Small intestine (tissue), 7 donors: ENCODE data around the gene RASSF1. TPM values are rescaled to one million over a fixed set of nuclear protein-coding genes. Genes with fewer than 3 reads are reported as not detected.

ENCODE experiments used
- DNase-seq, 2 donors: peaks; one replicate each; pipeline versions ENCODE4 v3.0.0 to v3.0.0-alpha.2; 2013
- FAIRE-seq: peaks from 2 replicates; lab custom pipeline; 2012; peaks lifted over from hg19 to GRCh38; lab: Jason Lieb, UNC
- H3K27ac ChIP-seq, 3 donors: one replicate each; pipeline ENCODE4 v1.5.1; 2013; ENCODE audit warnings: low read length in 2 of 3, mild to moderate bottlenecking in 2 of 3, control low read depth in 1 of 3, inconsistent platforms in 1 of 3, low read depth in 1 of 3, moderate library complexity in 1 of 3
- H3K27me3 ChIP-seq, 3 donors: one replicate each; pipeline ENCODE4 v1.6.1; 2013; ENCODE audit warnings: low read length in 3 of 3, inconsistent platforms in 1 of 3; ENCODE audit not compliant: control insufficient read depth in 3 of 3, insufficient read depth in 3 of 3
- H3K36me3 ChIP-seq, 3 donors: one replicate each; pipeline ENCODE4 v1.6.1; 2013; ENCODE audit warnings: low read length in 3 of 3, inconsistent platforms in 1 of 3, low read depth in 1 of 3, mild to moderate bottlenecking in 1 of 3, moderate library complexity in 1 of 3; ENCODE audit not compliant: control insufficient read depth in 3 of 3, insufficient read depth in 2 of 3
- H3K4me1 ChIP-seq, 3 donors: one replicate each; pipeline ENCODE4 v1.6.1; 2013; ENCODE audit warnings: low read length in 2 of 3, inconsistent platforms in 1 of 3, low read depth in 1 of 3, mild to moderate bottlenecking in 1 of 3, moderate library complexity in 1 of 3; ENCODE audit not compliant: control insufficient read depth in 3 of 3, insufficient read depth in 2 of 3
- H3K4me3 ChIP-seq, 3 donors: one replicate each; pipeline ENCODE4 v1.5.1; 2013; ENCODE audit warnings: low read length in 3 of 3, control low read depth in 1 of 3, inconsistent platforms in 1 of 3, low read depth in 1 of 3, mild to moderate bottlenecking in 1 of 3, moderate library complexity in 1 of 3
- H3K9me3 ChIP-seq, 2 donors: one replicate each; pipeline ENCODE4 v1.6.1; 2013; ENCODE audit warnings: low read depth in 1 of 2, low read length in 1 of 2; ENCODE audit not compliant: control insufficient read depth in 2 of 2, insufficient read depth in 1 of 2
- WGBS, 3 donors: extraction: QIAGEN DNeasy Blood & Tissue Kit; methylation state at CpG; one replicate each; pipeline ENCODE4 v1.1.7; 2013; 5-methylcytosine and 5-hydroxymethylcytosine counted together
- polyA plus RNA-seq, 4 donors: library from polyadenylated mRNA; stranded (reverse) in 3 of 4; unstranded in 1 of 4; fragments of 200-250 nt in 3 of 4; fragments of 120-200 nt in 1 of 4; gene quantifications; one replicate each; pipeline versions ENCODE4 v1.2.1 to v1.2.3, GENCODE V29; 2013
- donor health status: healthy with polysubstance abuse.
- donor health status: control.
- donor health status: control.
- donor health status: Bipolar disorder and iron deficiency.
- donor health status: healthy.

Gene RASSF1
- polyA plus RNA-seq, 4 donors: 16.3 to 39.0 (median 26.2) TPM

DNA sequence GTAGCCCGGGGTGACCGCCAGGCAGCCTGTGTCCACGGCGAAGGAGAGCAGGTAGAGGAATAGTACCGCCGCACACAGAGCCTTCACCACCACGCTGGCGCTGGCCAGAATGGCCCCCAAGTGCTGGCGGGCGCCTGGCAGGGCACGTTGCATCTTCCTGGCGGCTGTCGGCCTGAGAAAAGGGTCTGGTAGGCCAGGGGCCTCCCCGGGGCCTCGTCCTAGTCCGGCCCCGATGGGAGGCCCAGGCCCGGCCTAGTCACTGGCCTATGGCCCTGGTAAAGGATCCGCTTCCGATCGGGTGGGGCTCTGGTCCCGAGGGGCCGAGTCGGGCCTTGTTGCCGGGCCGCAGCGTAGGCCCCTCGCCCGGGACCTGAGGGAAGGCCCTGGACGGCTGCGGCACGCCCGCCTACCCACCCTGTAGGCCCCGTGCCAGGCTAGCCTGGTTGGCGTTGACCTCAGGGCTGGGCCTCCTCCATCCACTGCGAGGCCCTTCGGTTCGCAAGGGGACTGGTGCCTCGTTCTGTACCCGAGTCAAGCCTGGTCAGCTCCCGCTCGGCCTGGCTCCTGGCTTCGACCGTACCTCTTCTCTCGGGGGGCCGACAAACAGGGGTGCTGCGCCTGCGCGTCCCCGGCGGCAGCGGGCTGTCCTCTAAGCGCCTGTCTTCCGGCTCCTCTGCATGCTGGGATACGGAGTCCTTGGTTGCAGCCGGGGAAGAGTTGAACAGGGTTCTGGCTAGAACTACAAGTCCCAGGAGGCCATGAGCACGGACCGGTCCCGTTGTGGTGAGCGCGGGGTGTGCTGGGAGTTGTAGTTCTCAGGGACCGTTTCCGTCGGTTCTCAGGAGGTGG is 18.5 kb upstream of the RASSF1 start, which contains the start of gene TMEM115:
TSS of gene TMEM115 (minus strand) at position 611 of the 849 bp plus-strand sequence. CDS start at position 153, 458 bp downstream.
- H3K4me3 ChIP-seq: peak within 1 kb of the TSS; percentile 62 to 83 (median 67)
- peak within 1 kb of the TSS; percentile 60 to 95 (median 84) for H3K27ac ChIP-seq
- peaks cover 9 to 44% (median 9%) of the 10 kb centered on the region in 3 donors for H3K36me3 ChIP-seq
- no peaks in the 10 kb centered on the region for H3K9me3 ChIP-seq
- 1% methylated on average over 63 to 64 of the region's 64 CpGs for WGBS, 3 donors
- DNase-seq (peak; percentile 98 to 99), FAIRE-seq (no peak)
- no peaks in the 10 kb centered on the region for H3K27me3 ChIP-seq
- H3K4me1 ChIP-seq: peaks cover 11 to 35% (median 18%) of the 10 kb centered on the region in 3 donors

DNA sequence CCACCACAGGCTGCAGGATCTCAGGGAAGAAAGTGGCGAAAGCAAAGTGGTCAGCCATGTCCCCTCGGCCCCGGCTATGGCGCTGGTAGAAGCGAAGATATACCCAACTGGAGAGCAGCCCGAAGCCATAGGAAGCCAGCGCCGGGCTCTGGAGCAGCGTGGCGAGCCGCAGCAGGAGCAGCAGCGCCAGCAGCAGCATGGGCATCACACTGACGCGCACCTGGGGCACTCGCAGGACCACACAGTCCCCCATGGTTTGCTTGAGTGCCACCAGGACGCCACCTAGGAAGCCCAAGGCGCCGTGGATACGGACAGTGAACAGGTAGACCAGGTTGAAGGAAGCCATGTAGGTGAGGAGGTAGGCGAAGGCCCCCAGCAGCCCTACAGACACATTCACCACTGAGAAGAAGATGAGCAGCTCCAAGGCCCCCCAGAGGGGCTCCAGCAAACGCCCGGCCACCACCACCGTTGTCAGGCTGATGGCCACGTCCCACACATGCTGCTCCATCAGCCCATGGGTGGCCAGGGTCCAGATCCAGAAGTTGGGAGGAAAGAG is 17.8 kb upstream of the RASSF1 start:
- no peak for DNase-seq
- no peaks in the 10 kb centered on the region for H3K27me3 ChIP-seq
- H3K4me1 ChIP-seq: peaks cover 11 to 35% (median 18%) of the 10 kb centered on the region in 3 donors
- FAIRE-seq: no peak
- peaks cover 9 to 51% (median 9%) of the 10 kb centered on the region in 3 donors for H3K36me3 ChIP-seq
- no peaks in the 10 kb centered on the region for H3K9me3 ChIP-seq
- 12 to 47% (median 24%) methylated on average over 24 of the region's 24 CpGs for WGBS, 3 donors
- peak overlapping the region; percentile 62 to 83 (median 67) for H3K4me3 ChIP-seq
- H3K27ac ChIP-seq: peak overlapping the region; percentile 60 to 95 (median 84)

DNA sequence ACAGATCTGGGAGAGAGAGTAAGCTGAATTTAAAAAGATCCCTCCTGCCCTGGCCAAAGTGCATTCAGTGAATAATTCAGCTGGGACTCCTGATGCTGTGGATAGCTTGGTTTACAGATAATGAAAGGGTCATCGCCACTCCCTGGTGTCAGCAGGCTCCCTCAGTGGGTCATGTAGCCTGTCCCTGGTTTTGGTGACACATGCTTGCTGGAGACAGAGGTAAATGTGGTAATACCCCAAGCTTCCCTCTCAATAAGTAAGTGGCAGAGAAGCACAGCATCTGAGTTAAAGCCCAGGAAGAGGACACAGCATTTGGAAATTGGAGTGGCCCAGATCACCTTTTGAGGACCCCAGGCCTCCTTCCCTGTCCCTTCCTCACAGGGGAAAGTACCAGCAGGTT is 16.8 kb upstream of the RASSF1 start:
- no peaks in the 10 kb centered on the region for H3K27me3 ChIP-seq
- no peak for FAIRE-seq
- 29 to 56% (median 41%) methylated on average over 1 of the region's 1 CpG for WGBS, 3 donors
- peak overlapping the region in 2 of 3 donors; percentile 62 to 83 for H3K4me3 ChIP-seq
- peaks cover 9 to 57% (median 11%) of the 10 kb centered on the region in 3 donors for H3K36me3 ChIP-seq
- peak overlapping the region in 2 of 3 donors; percentile 38 to 75 for H3K27ac ChIP-seq
- peaks cover 11 to 35% (median 18%) of the 10 kb centered on the region in 3 donors for H3K4me1 ChIP-seq
- DNase-seq: no peak
- no peaks in the 10 kb centered on the region for H3K9me3 ChIP-seq

DNA sequence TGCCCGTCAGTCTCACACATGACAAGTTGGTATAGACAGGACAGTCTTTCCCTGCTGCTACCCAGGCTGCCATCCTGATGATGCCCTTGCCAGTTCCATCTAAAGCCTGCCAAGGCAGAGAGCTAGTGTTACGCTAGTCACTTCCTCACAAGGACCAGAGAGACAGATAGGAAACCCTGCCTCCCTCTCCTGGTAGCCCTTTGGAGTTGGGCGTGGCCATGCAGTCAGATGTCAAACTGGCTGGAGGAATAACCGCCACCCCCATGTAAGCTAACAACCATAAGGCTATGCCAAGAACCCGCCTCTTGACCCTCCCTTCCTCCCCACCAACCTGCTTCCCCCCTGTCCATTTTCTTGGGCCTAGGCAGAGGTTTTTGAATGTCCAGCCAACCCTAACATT is 15.9 kb upstream of the RASSF1 start:
- Histone ChIP-seq H3K4me1 (peaks cover 11 to 37% (median 18%) of the 10 kb centered on the region in 3 donors), H3K36me3 (peaks cover 9 to 65% (median 11%) of the 10 kb centered on the region in 3 donors), H3K4me3 (peak overlapping the region in 2 of 3 donors; percentile 62 to 83), H3K27ac (peak overlapping the region; percentile 38 to 81 (median 75)), H3K27me3 (no peaks in the 10 kb centered on the region), H3K9me3 (no peaks in the 10 kb centered on the region)
- FAIRE-seq (no peak), DNase-seq (peak; percentile 88 to 95)
- WGBS, 3 donors: 24 to 41% (median 28%) methylated on average over 5 of the region's 5 CpGs

DNA sequence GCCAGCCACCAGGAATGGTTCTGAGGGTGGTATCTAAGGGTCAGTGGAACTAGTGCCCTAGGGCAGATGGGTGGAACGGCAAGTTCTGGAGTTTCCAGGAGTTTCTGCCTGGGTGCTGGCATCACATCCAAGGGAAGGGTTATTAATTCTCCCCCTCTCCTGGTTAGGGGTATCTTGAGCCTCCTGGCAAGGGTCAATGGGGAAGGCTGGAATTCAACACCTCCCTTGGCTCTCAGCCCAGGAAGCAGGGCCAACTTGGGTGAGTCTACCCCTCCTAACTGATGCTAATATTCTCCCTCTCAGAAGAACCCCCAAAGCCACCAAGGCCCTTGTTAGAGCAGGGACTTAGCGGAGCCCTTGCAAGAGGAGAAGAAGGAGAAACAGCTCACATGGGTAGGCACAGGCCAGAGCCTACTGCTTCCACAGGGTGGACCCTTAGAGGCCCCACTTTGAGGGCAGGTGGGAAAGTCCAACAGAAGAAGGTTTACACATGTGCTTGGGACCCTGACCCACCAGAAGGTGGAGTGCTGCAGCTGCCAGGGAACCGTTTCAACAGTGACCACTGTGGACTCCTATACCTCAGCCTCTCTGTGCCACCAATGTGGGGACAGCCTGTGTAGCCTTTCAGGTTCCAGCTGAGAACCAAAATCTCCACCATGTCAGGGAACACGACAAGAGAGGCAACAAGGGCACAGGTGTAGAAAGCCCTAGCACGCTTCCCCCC is 15.4 kb upstream of the RASSF1 start:
- WGBS, 3 donors: 40 to 57% (median 46%) methylated on average over 5 of the region's 5 CpGs
- peaks cover 9 to 68% (median 11%) of the 10 kb centered on the region in 3 donors for H3K36me3 ChIP-seq
- no peaks in the 10 kb centered on the region for H3K27me3 ChIP-seq
- DNase-seq: no peak
- peak overlapping the region in 2 of 3 donors; percentile 25 to 38 for H3K27ac ChIP-seq
- H3K9me3 ChIP-seq: no peaks in the 10 kb centered on the region
- no peak for FAIRE-seq
- H3K4me1 ChIP-seq: peaks cover 11 to 42% (median 18%) of the 10 kb centered on the region in 3 donors
- H3K4me3 ChIP-seq: peak overlapping the region in 2 of 3 donors; percentile 27 to 62

DNA sequence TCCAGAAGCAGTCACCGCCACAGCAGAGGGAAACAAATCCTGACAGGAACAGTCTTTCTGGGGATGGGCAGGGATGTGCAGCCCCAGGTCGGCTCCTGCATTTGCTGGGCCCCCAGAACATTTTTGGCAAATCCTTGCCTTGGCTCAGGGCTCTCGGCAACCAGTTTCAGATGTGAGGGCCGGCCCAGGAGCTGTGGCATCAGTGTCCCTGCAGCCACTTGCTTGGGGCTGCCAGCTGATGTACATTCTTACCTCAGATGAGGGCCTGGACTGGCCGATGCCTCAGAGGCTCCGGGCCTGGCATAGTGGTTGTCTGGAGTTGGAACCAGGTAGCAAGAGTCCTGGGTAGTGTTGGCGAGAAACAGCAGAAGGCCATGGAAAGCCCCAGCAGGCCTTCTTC is 14.2 kb upstream of the RASSF1 start:
- H3K36me3 ChIP-seq: peaks cover 9 to 68% (median 11%) of the 10 kb centered on the region in 3 donors
- WGBS, 3 donors: 87 to 92% (median 89%) methylated on average over 6 to 7 of the region's 7 CpGs
- no peaks in the 10 kb centered on the region for H3K9me3 ChIP-seq
- DNase-seq: no peak
- H3K27me3 ChIP-seq: no peaks in the 10 kb centered on the region
- no peak overlapping the region for H3K27ac ChIP-seq
- H3K4me3 ChIP-seq: no peak overlapping the region
- H3K4me1 ChIP-seq: peaks cover 11 to 50% (median 20%) of the 10 kb centered on the region in 3 donors
- no peak for FAIRE-seq

DNA sequence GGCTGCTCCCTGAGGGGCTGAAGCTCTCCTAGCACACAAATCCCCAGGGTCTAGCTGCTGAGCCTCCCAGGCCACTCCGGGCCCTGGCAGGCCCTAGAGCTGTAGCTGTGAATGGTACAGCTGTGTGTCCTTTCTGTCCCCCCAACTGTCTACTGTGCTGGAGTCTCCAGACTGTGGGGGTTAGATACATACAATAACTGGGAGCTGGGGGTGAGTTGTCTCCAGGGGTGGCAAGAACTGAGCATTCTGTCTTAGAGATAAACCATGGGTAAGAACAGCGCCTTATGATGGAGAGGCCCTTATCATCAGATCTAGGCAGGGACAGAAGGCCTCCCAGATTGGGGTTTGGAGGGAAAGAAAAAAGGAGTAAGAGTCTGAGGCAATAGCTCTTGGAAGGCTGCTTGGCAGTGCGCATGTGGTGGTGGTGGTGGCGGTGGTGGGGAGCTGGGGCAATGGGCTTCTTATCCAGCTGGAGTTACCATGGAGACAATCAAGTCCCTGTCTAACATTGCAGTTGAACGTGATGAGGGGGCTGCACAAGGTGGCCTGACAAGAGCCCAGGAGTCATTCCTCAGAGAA is 13.6 kb upstream of the RASSF1 start:
- FAIRE-seq: no peak
- Histone ChIP-seq H3K4me1 (peaks cover 12 to 56% (median 26%) of the 10 kb centered on the region in 3 donors), H3K9me3 (no peaks in the 10 kb centered on the region), H3K27me3 (no peaks in the 10 kb centered on the region), H3K4me3 (no peak overlapping the region), H3K36me3 (peaks cover 9 to 71% (median 11%) of the 10 kb centered on the region in 3 donors), H3K27ac (no peak overlapping the region)
- 80 to 86% (median 84%) methylated on average over 5 of the region's 5 CpGs for WGBS, 3 donors
- no peak for DNase-seq
